Measurements from ENCODE around the gene DPPA5. TPM values are rescaled to one million over a fixed set of nuclear protein-coding genes. Genes with fewer than 3 reads are reported as not detected.
"Not testable (repeated sequence)": the region's sequence is repeated elsewhere in the genome, so short reads cannot be mapped to it uniquely, and the experiment has no call there.

DPPA5 gene
- polyA plus RNA-seq, 1 donor from 2014 or later = not detected

DNA sequence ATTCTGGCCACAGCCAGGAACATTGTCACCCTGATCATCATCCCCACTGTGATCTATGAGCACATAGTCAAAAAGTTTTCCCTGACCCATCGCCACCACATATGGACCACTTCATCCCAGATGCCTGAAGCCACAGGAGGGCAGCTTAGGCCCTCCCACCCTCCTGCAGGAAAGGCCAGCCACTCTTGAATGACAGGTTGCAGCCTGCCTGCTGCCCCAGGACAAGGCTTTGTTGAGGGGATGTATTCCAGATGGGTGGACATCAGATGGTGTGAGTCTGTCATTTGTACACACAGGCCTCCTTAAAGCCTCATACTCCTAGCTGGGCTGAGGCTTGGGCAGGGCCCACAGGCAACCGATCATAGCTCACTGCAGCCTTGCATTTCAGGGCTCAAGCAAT, 30.8 kb downstream of the DPPA5 start:
- H3K27me3 ChIP-seq (ENCODE audit: insufficient read depth, low read depth, low read length) = no peaks in the 10 kb centered on the region

DNA sequence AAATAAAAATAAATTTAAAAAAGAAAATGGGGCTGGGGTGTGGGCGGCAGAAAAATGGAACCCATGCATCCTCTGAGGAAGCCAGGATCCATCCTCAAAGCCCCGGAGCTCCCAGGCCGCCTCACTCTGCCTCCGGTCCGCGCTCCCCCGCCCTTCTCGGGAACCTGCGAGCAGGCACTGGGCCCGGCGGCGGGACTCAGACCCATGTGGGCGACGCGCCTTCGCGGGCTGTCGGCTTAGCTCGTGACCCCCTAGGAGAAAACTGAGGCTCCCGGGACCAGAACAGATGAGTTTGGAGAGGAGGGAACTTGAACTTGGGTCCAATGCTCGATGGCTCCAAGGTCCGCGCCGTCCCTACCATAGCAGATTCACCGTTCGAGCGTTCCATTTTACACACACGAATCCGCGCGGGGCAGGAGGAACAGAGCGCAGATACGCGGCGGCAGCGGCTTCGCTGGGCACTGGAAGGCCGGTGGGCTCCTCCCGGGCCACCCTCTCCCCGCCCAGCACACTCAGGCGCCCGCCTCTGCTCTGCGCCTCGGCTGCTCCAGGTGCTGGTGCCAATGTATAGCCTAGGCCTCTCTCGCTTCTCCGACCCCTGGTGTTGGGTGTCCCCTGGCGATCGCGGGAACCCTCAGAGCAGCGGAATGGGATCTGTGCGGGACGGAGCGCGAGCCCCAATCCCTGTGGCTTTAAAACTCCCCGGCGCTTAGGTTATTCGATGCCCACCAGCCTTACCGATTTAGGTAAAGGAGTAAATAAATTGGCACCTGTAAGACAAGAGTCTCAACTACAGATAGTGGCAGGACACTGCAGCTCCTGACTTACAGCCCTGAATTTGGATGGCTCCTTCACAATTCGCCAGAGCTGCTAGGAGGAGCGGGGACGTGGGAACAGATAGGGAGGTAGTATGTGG, 39.2 kb downstream of the DPPA5 start:
- peaks cover 3% of the 10 kb centered on the region for H3K9me3 ChIP-seq (ENCODE audit: low read length)
- no peaks in the 10 kb centered on the region for H3K9me2 ChIP-seq (ENCODE audit: insufficient read depth, low read length)
- H3K36me3 ChIP-seq (ENCODE audit: insufficient read depth, low read length) = no peaks in the 10 kb centered on the region
- H2AFZ ChIP-seq (ENCODE audit: low read depth, low read length) = no peak overlapping the region
- no peaks in the 10 kb centered on the region for H3K79me2 ChIP-seq (replicated peaks; ENCODE audit: insufficient read depth, low read length)
- H3K9ac ChIP-seq (ENCODE audit: low read length) = no peak overlapping the region
- TF ChIP-seq, protein P1, sequence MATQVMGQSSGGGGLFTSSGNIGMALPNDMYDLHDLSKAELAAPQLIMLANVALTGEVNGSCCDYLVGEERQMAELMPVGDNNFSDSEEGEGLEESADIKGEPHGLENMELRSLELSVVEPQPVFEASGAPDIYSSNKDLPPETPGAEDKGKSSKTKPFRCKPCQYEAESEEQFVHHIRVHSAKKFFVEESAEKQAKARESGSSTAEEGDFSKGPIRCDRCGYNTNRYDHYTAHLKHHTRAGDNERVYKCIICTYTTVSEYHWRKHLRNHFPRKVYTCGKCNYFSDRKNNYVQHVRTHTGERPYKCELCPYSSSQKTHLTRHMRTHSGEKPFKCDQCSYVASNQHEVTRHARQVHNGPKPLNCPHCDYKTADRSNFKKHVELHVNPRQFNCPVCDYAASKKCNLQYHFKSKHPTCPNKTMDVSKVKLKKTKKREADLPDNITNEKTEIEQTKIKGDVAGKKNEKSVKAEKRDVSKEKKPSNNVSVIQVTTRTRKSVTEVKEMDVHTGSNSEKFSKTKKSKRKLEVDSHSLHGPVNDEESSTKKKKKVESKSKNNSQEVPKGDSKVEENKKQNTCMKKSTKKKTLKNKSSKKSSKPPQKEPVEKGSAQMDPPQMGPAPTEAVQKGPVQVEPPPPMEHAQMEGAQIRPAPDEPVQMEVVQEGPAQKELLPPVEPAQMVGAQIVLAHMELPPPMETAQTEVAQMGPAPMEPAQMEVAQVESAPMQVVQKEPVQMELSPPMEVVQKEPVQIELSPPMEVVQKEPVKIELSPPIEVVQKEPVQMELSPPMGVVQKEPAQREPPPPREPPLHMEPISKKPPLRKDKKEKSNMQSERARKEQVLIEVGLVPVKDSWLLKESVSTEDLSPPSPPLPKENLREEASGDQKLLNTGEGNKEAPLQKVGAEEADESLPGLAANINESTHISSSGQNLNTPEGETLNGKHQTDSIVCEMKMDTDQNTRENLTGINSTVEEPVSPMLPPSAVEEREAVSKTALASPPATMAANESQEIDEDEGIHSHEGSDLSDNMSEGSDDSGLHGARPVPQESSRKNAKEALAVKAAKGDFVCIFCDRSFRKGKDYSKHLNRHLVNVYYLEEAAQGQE (IDR thresholded peaks at IDR 0.05; ENCODE audit: borderline replicate concordance) = no peak
- TF ChIP-seq RAD21 (conservative IDR thresholded peaks at IDR 0.05) (no peak), EZH2 (IDR thresholded peaks at IDR 0.05; ENCODE audit: borderline replicate concordance, insufficient read depth, low read length, poor library complexity, severe bottlenecking) (no peak), EP300 (conservative IDR thresholded peaks at IDR 0.05; ENCODE audit: poor library complexity, severe bottlenecking) (no peak), TAF1 (IDR thresholded peaks at IDR 0.05; ENCODE audit: low read depth) (no peak), MXI1 (conservative IDR thresholded peaks at IDR 0.05; ENCODE audit: poor library complexity, severe bottlenecking) (no peak), SMC3 (conservative IDR thresholded peaks at IDR 0.05; ENCODE audit: poor library complexity) (no peak), POLR2AphosphoS5 (IDR thresholded peaks at IDR 0.05) (no peak)
- TF ChIP-seq, protein P2, sequence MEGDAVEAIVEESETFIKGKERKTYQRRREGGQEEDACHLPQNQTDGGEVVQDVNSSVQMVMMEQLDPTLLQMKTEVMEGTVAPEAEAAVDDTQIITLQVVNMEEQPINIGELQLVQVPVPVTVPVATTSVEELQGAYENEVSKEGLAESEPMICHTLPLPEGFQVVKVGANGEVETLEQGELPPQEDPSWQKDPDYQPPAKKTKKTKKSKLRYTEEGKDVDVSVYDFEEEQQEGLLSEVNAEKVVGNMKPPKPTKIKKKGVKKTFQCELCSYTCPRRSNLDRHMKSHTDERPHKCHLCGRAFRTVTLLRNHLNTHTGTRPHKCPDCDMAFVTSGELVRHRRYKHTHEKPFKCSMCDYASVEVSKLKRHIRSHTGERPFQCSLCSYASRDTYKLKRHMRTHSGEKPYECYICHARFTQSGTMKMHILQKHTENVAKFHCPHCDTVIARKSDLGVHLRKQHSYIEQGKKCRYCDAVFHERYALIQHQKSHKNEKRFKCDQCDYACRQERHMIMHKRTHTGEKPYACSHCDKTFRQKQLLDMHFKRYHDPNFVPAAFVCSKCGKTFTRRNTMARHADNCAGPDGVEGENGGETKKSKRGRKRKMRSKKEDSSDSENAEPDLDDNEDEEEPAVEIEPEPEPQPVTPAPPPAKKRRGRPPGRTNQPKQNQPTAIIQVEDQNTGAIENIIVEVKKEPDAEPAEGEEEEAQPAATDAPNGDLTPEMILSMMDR (IDR thresholded peaks at IDR 0.05; ENCODE audit: poor library complexity, severe bottlenecking) = no peak
- no peaks in the 10 kb centered on the region for H3F3A ChIP-seq (ENCODE audit: insufficient read depth, low read length, poor library complexity, severe bottlenecking)
- H3K27me3 ChIP-seq (ENCODE audit: insufficient read depth, low read depth, low read length) = peaks cover 4% of the 10 kb centered on the region
- no peak overlapping the region for H3K27ac ChIP-seq (ENCODE audit: low read length)
- no peak overlapping the region for H3K4me2 ChIP-seq (ENCODE audit: low read length)
- no peak overlapping the region for H3K4me3 ChIP-seq (ENCODE audit: low read length)
- no peaks in the 10 kb centered on the region for H4K20me1 ChIP-seq (ENCODE audit: insufficient read depth)

More for the DNA sequence above, 30.8 kb downstream of the DPPA5 start:
- H4K20me1 ChIP-seq (ENCODE audit: insufficient read depth) = no peaks in the 10 kb centered on the region
- H3F3A ChIP-seq (ENCODE audit: insufficient read depth, low read length, poor library complexity, severe bottlenecking) = no peaks in the 10 kb centered on the region
- H3K79me2 ChIP-seq (replicated peaks; ENCODE audit: insufficient read depth, low read length) = no peaks in the 10 kb centered on the region
- no peak overlapping the region for H3K4me2 ChIP-seq (ENCODE audit: low read length)
- TF ChIP-seq MXI1 (conservative IDR thresholded peaks at IDR 0.05; ENCODE audit: poor library complexity, severe bottlenecking) (no peak), EP300 (conservative IDR thresholded peaks at IDR 0.05; ENCODE audit: poor library complexity, severe bottlenecking) (no peak)
- H3K9me2 ChIP-seq (ENCODE audit: insufficient read depth, low read length) = no peaks in the 10 kb centered on the region
- H3K36me3 ChIP-seq (ENCODE audit: insufficient read depth, low read length) = no peaks in the 10 kb centered on the region
- no peak overlapping the region for H3K27ac ChIP-seq (ENCODE audit: low read length)
- no peak overlapping the region for H3K9ac ChIP-seq (ENCODE audit: low read length)
- no peak overlapping the region for H3K4me3 ChIP-seq (ENCODE audit: low read length)
- H2AFZ ChIP-seq (ENCODE audit: low read depth, low read length) = no peak overlapping the region
- H3K9me3 ChIP-seq (ENCODE audit: low read length) = no peaks in the 10 kb centered on the region

DNA sequence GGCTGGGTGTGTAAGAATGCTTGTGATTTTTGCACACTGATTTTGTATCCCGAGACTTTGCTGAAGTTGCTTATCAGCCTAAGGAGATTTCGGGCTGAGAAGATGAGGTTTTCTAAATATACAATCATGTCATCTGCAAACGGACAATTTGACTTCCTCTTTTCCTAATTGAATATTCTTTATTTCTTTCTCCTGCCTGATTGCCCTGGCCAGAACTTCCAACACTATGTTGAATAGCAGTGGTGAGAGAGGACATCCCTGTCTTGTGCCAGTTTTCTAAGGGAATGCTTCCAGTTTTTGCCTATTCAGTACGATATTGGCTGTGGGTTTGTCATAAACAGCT, 43.6 kb downstream of the DPPA5 start:
- not testable (repeated sequence) for H3K4me2 ChIP-seq (ENCODE audit: low read length); H3K79me2 ChIP-seq (replicated peaks; ENCODE audit: insufficient read depth, low read length); H3K9me3 ChIP-seq (ENCODE audit: low read length); H4K20me1 ChIP-seq (ENCODE audit: insufficient read depth); H3K27me3 ChIP-seq (ENCODE audit: insufficient read depth, low read depth, low read length); H3F3A ChIP-seq (ENCODE audit: insufficient read depth, low read length, poor library complexity, severe bottlenecking); H3K9me2 ChIP-seq (ENCODE audit: insufficient read depth, low read length); H3K9ac ChIP-seq (ENCODE audit: low read length); H2AFZ ChIP-seq (ENCODE audit: low read depth, low read length); H3K27ac ChIP-seq (ENCODE audit: low read length); H3K36me3 ChIP-seq (ENCODE audit: insufficient read depth, low read length)
- H3K4me3 ChIP-seq (ENCODE audit: low read length) = peak overlapping the region; percentile 54
